Panc1 (cell line): Measurements from ENCODE around the gene NRBF2. TPM values are rescaled to one million over a fixed set of nuclear protein-coding genes. Genes with fewer than 3 reads are reported as not detected.

Experiments used
- ATAC-seq: fragments of 200-7000 bp; cut with Tn5 transposase; 2 replicates; pipeline ENCODE4 v1.9.1; 2020; ENCODE audit warnings: mild to moderate bottlenecking, moderate library complexity
- BruUV-seq: library from RNA; stranded (reverse); fragments of 400-500 nt; replicated peaks from 2 replicates; lab custom pipeline; 2021; lab: Mats Ljungman, UMichigan
- CTCF ChIA-PET: fragments of 300-600 bp; sonication (Branson Sonifier 250); formaldehyde crosslinking; loops from one replicate; lab custom pipeline; 2022; ENCODE audit warnings: antibody characterized with exemption; lab: Charles Lee
- POLR2A ChIA-PET: fragments of 300-600 bp; sonication (Branson Sonifier 250); formaldehyde crosslinking; loops from one replicate; lab custom pipeline; 2022; ENCODE audit warnings: antibody characterized with exemption; lab: Charles Lee
- DNase-seq: peaks from one replicate; pipeline ENCODE4 v3.0.0-alpha.2; 2010; ENCODE audit warnings: low read depth, low spot score
- H3K27ac ChIP-seq: 2 replicates; pipeline ENCODE4 v1.5.1; 2011; ENCODE audit warnings: mild to moderate bottlenecking, low read length, inconsistent platforms
- H3K27me3 ChIP-seq: fragments of 200-500 bp; sonication (Bioruptor generic); 2 replicates; pipeline ENCODE4 v1.6.0; 2014; ENCODE audit warnings: low read length, inconsistent platforms; ENCODE audit not compliant: control insufficient read depth, insufficient read depth
- H3K36me3 ChIP-seq: fragments of 200-500 bp; sonication (Bioruptor generic); 2 replicates; pipeline ENCODE4 v1.5.1; 2014; ENCODE audit warnings: inconsistent platforms, mild to moderate bottlenecking, low read length, moderate library complexity; ENCODE audit not compliant: control insufficient read depth, insufficient read depth
- H3K4me1 ChIP-seq: 2 replicates; pipeline ENCODE4 v1.5.1; 2011; ENCODE audit warnings: inconsistent platforms, mild to moderate bottlenecking, low read length, moderate library complexity; ENCODE audit not compliant: control insufficient read depth, insufficient read depth
- H3K4me3 ChIP-seq, 2 experiments: 2 replicates each; pipeline ENCODE4 v1.5.1; 2011 to 2012; ENCODE audit warnings: low read depth in 2 of 2, low read length in 2 of 2, mild to moderate bottlenecking in 2 of 2, inconsistent platforms in 1 of 2, moderate library complexity in 1 of 2
- H3K9me3 ChIP-seq: fragments of 200-500 bp; sonication (Bioruptor generic); 2 replicates; pipeline ENCODE4 v1.5.1; 2014; ENCODE audit warnings: low read depth, mild to moderate bottlenecking, inconsistent platforms, low read length, moderate library complexity; ENCODE audit not compliant: control insufficient read depth, insufficient read depth
- POLR2AphosphoS5 ChIP-seq: IDR thresholded peaks from 2 replicates; pipeline ENCODE4 v1.6.1; 2012; ENCODE audit warnings: mild to moderate bottlenecking, low read depth, low read length, moderate library complexity
- SIN3A ChIP-seq: IDR thresholded peaks from 2 replicates; pipeline ENCODE4 v1.6.1; 2012; ENCODE audit warnings: low read depth, mild to moderate bottlenecking, low read length, moderate library complexity, borderline replicate concordance; ENCODE audit not compliant: insufficient read depth
- TCF7L2 ChIP-seq: IDR thresholded peaks from 2 replicates; pipeline ENCODE4 v1.6.1; 2011; ENCODE audit warnings: mild to moderate bottlenecking, low read depth, low read length, inconsistent platforms
- in situ Hi-C: cut with HindIII; loops from 2 replicates; pipeline ENCODE4 v1.10.0; 2016; ENCODE audit warnings: low sequenced_read_pairs, low pct_unique_long_range_greater_than_20kb
- intact Hi-C: fragments of 100-400 bp; cut with micrococcal nuclease; formaldehyde crosslinking; loops from one replicate; pipeline ENCODE4 v1.10.0; 2022; ENCODE audit not compliant: unreplicated experiment
- total RNA-seq: library from RNA; stranded (reverse); gene quantifications from one replicate; pipeline ENCODE4 v1.2.1, GENCODE V29; 2021; ENCODE audit not compliant: unreplicated experiment
- TF ChIP-seq, protein P1 (sequence below): fragments of 450-650 bp; IDR thresholded peaks from 2 replicates; pipeline ENCODE4 v1.5.1; 2017; ENCODE audit warnings: mild to moderate bottlenecking
- TF ChIP-seq, protein P2 (sequence below), 2 experiments: IDR thresholded peaks; 2 replicates each; pipeline ENCODE4 v1.6.1; 2011 to 2012; ENCODE audit warnings: low read depth in 2 of 2, control low read depth in 1 of 2, low read length in 1 of 2, mild to moderate bottlenecking in 1 of 2, moderate library complexity in 1 of 2; ENCODE audit not compliant: insufficient read depth in 1 of 2

Gene NRBF2
- total RNA-seq, 1 experiment from 2014 or later: 25.7 TPM

DNA sequence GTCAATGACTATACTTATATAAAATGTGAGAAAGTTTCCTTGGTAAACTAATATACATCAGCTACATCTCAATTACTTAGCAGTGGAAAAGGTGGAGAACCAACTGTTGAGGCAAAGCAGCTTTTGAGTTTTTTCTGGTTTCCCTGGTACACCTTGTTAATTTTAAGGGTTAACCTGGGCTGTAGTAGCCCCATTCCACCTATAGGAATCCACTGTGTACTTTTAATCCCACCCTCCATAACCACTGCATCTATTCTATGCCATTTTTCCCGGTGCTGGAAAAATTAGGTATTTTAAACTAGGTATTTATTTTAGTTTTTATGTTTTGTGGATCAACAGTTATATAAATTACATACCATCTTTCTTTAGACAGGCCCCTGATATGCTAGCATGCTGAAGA, 42.4 kb downstream of the NRBF2 start:
- Histone ChIP-seq H3K27me3 (no peaks in the 10 kb centered on the region), H3K9me3 (no peaks in the 10 kb centered on the region), H3K27ac (no peak overlapping the region), H3K36me3 (peaks cover 53% of the 10 kb centered on the region), H3K4me1 (no peaks in the 10 kb centered on the region), H3K4me3 (no peak overlapping the region)
- BruUV-seq: no TSS peak
- in situ Hi-C loops (loop anchor here (25.0 kb wide), 1 partner anchor 537 kb away; no protein-coding TSS in a partner anchor), intact Hi-C loops (no loop called here)
- POLR2A ChIA-PET: interaction anchor here (0.7 kb wide), 1 partner anchor 381 kb away, joined by 3 read pairs; no protein-coding TSS in a partner anchor
- TF ChIP-seq SIN3A: no peak
- CTCF ChIA-PET: no interaction called here
- DNase-seq (no peak), ATAC-seq (no peak)

DNA sequence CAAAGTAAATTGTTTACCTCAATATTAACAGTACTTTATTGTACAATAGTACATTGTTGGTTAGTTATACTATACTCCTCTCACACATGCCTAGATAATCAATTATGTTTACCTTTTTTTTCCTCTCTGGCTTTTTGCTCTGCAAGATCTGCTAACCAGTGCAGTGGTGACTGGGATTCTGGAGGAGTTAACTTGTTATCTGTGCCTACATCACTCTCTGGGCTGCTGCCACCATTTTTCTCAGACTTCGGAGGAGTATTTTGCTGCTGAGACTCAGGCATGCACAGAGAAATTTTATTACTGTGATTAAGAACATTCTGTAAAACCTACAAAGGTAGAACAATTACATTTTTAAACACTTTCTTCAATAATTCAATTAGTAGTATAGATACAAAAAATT, 59.7 kb downstream of the NRBF2 start:
- intact Hi-C loops (no loop called here), in situ Hi-C loops (loop anchor here (25.0 kb wide), 1 partner anchor 519 kb away; no protein-coding TSS in a partner anchor)
- POLR2A ChIA-PET: no interaction called here
- Histone ChIP-seq H3K4me3 (no peak overlapping the region), H3K27ac (no peak overlapping the region), H3K9me3 (no peaks in the 10 kb centered on the region), H3K27me3 (no peaks in the 10 kb centered on the region), H3K4me1 (no peaks in the 10 kb centered on the region), H3K36me3 (peaks cover 39% of the 10 kb centered on the region)
- TF ChIP-seq, protein P1, sequence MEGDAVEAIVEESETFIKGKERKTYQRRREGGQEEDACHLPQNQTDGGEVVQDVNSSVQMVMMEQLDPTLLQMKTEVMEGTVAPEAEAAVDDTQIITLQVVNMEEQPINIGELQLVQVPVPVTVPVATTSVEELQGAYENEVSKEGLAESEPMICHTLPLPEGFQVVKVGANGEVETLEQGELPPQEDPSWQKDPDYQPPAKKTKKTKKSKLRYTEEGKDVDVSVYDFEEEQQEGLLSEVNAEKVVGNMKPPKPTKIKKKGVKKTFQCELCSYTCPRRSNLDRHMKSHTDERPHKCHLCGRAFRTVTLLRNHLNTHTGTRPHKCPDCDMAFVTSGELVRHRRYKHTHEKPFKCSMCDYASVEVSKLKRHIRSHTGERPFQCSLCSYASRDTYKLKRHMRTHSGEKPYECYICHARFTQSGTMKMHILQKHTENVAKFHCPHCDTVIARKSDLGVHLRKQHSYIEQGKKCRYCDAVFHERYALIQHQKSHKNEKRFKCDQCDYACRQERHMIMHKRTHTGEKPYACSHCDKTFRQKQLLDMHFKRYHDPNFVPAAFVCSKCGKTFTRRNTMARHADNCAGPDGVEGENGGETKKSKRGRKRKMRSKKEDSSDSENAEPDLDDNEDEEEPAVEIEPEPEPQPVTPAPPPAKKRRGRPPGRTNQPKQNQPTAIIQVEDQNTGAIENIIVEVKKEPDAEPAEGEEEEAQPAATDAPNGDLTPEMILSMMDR: no peak
- TF ChIP-seq POLR2AphosphoS5 (no peak), SIN3A (no peak)
- no peak for DNase-seq
- CTCF ChIA-PET: no interaction called here
- no TSS peak for BruUV-seq
- ATAC-seq: peak; percentile 38; the same call in 1 of the 2 replicates

DNA sequence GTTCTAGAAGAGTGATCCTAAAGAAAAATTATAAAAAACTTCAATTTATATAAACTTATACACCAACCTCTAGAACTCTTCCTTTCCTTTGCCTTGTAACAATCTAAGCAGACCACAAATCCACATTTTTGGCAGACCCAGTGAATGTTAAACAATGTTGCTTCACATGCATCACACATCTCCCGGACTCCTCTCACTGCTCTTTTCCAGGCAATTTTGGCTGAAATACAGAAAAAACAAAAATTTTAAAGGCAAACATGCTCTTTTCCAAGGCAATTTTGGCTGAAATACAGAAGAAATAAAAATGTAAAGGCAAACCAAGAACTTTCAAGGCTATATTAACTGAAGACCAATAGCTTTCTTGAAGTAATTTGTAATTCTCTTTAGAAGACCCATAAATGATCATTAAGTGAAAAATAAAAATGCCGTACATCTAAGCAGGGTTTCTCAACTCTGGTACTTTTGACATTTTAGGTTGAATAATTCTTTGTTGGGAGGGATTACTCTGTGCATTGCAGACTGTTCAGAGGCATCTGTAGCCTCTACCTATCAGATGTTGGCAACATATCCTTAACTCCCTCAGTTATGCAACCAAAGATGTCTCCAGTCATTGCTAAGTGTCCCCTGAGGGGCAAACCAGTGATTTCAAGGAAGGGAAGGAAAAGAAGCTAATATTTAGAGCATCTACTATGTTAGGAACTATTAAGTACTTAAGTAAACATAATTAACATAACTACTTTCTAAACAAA, 64.4 kb downstream of the NRBF2 start:
- ATAC-seq (no peak), DNase-seq (no peak)
- H3K27ac ChIP-seq: no peak overlapping the region
- no TSS peak for BruUV-seq
- no peaks in the 10 kb centered on the region for H3K4me1 ChIP-seq
- POLR2A ChIA-PET: no interaction called here
- CTCF ChIA-PET: no interaction called here
- in situ Hi-C loops (loop anchor here (25.0 kb wide), 1 partner anchor 515 kb away; no protein-coding TSS in a partner anchor), intact Hi-C loops (no loop called here)
- no peak overlapping the region for H3K4me3 ChIP-seq
- peaks cover 59% of the 10 kb centered on the region for H3K36me3 ChIP-seq
- no peaks in the 10 kb centered on the region for H3K9me3 ChIP-seq
- H3K27me3 ChIP-seq: no peaks in the 10 kb centered on the region
- TF ChIP-seq POLR2AphosphoS5 (no peak), TCF7L2 (no peak), SIN3A (no peak)
- TF ChIP-seq, protein P1: no peak
- TF ChIP-seq, protein P2, sequence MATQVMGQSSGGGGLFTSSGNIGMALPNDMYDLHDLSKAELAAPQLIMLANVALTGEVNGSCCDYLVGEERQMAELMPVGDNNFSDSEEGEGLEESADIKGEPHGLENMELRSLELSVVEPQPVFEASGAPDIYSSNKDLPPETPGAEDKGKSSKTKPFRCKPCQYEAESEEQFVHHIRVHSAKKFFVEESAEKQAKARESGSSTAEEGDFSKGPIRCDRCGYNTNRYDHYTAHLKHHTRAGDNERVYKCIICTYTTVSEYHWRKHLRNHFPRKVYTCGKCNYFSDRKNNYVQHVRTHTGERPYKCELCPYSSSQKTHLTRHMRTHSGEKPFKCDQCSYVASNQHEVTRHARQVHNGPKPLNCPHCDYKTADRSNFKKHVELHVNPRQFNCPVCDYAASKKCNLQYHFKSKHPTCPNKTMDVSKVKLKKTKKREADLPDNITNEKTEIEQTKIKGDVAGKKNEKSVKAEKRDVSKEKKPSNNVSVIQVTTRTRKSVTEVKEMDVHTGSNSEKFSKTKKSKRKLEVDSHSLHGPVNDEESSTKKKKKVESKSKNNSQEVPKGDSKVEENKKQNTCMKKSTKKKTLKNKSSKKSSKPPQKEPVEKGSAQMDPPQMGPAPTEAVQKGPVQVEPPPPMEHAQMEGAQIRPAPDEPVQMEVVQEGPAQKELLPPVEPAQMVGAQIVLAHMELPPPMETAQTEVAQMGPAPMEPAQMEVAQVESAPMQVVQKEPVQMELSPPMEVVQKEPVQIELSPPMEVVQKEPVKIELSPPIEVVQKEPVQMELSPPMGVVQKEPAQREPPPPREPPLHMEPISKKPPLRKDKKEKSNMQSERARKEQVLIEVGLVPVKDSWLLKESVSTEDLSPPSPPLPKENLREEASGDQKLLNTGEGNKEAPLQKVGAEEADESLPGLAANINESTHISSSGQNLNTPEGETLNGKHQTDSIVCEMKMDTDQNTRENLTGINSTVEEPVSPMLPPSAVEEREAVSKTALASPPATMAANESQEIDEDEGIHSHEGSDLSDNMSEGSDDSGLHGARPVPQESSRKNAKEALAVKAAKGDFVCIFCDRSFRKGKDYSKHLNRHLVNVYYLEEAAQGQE (IDR thresholded peaks at IDR 0.05; ENCODE audit: insufficient read depth in 1 of 2, low read depth in 2 of 2, low read length in 1 of 2): no peak
